Heart right ventricle (tissue), 16 donors: ENCODE measurements around the gene ACADS. TPM values are rescaled to one million over a fixed set of nuclear protein-coding genes. Genes with fewer than 3 reads are reported as not detected.
A peak's percentile ranks its signal among the peaks of the same experiment; 100 is the strongest.

Source experiments
- ATAC-seq, 8 donors: fragments of 200-7000 bp; cut with Tn5 transposase; one replicate each; pipeline ENCODE4 v1.9.1; 2020; ENCODE audit warnings: mild to moderate bottlenecking in 8 of 8, moderate library complexity in 8 of 8, moderate number of reproducible peaks in 1 of 8
- DNase-seq, 2 donors: peaks; one replicate each; pipeline ENCODE4 v3.0.0-alpha.2; 2020
- H3K27ac ChIP-seq, 10 donors: fragments of 200-600 bp; sonication (generic) in 2 of 10; one replicate each; pipeline versions ENCODE4 v1.5.0 to v1.8.0; 2020 to 2022; ENCODE audit warnings: mild to moderate bottlenecking in 3 of 10
- H3K27me3 ChIP-seq, 7 donors: fragments of 200-600 bp; one replicate each; pipeline ENCODE4 v1.8.0; 2021 to 2022; ENCODE audit warnings: mild to moderate bottlenecking in 2 of 7
- H3K36me3 ChIP-seq, 9 donors: fragments of 200-600 bp; sonication (generic) in 1 of 9; one replicate each; pipeline versions ENCODE4 v1.5.0 to v1.8.0; 2020 to 2022; ENCODE audit warnings: mild to moderate bottlenecking in 2 of 9
- H3K4me1 ChIP-seq, 9 donors: fragments of 200-600 bp; sonication (generic) in 1 of 9; one replicate each; pipeline versions ENCODE4 v1.5.0 to v1.8.0; 2020 to 2022; ENCODE audit warnings: mild to moderate bottlenecking in 4 of 9
- H3K4me3 ChIP-seq, 10 donors: fragments of 200-600 bp; sonication (generic) in 2 of 10; one replicate each; pipeline versions ENCODE4 v1.5.0 to v1.8.0; 2020 to 2022; ENCODE audit warnings: mild to moderate bottlenecking in 7 of 10, moderate library complexity in 2 of 10
- H3K9me3 ChIP-seq, 11 donors: fragments of 200-600 bp in 10 of 11; sonication (generic) in 2 of 11; one replicate each; pipeline versions ENCODE4 v1.5.0 to v1.8.0; 2013 to 2022; ENCODE audit warnings: mild to moderate bottlenecking in 2 of 11, control low read depth in 1 of 11, moderate library complexity in 1 of 11
- WGBS, 2 donors: extraction: QIAGEN DNeasy Blood & Tissue Kit; methylation state at CpG; one replicate each; pipeline ENCODE4 v1.1.7; 2013; ENCODE audit warnings: inconsistent platforms in 1 of 2; 5-methylcytosine and 5-hydroxymethylcytosine counted together
- intact Hi-C, 10 donors: fragments of 100-400 bp; cut with DNase I; formaldehyde crosslinking; loops; one replicate each; pipeline versions ENCODE4 v1.11.1 to v1.14.2; 2022
- polyA plus RNA-seq, 2 donors: library from polyadenylated mRNA; stranded (reverse); fragments of 200-250 nt; gene quantifications; one replicate each; pipeline ENCODE4 v1.2.3, GENCODE V29; 2013
- total RNA-seq, 10 donors: library from RNA; stranded (reverse); fragmentation: NEBNext Ultra II Directional in 3 of 10; extraction: Animal tissue kit (Norgen Biotek cat#: 25700) in 3 of 10; gene quantifications; one replicate each; pipeline versions ENCODE4 v1.2.1 to v1.2.4, GENCODE V29; 2021 to 2023
- TF ChIP-seq, protein P1 (sequence below), 9 donors: fragments of 200-600 bp; sonication (generic) in 2 of 9; IDR thresholded peaks; one replicate each; pipeline versions ENCODE4 v1.5.0 to v1.8.0; 2021 to 2022; ENCODE audit warnings: antibody characterized with exemption in 9 of 9, mild to moderate bottlenecking in 5 of 9, moderate library complexity in 1 of 9
- donor health status: Arrhythmogenic right ventricular cardiomyopathy.
- donor health status: ischemic (EF 13 %, LVEDD 7.1; RV severe dilation, severe dysfunction).
- donor health status: healthy with polysubstance abuse.
- donor health status: DM: no; HTN: yes; CAD: no.
- donor health status: DM: no; HTN: no; CAD: no.
- donor health status: ischemic (EF 25% LVEDD 6.9; RV normal size, moderate dysfunction).
- donor health status: ischemic (EF 25% LVEDD 5.7; RV mildly dilated, moderate dysfunction).
- donor health status: healthy.
- donor health status: DM: yes; HTN: yes; CAD: no.
- donor health status: Ischemic cardiomyopathy.
- donor health status: ischemic (EF 35%, LVEDD 5.7; RV mildly dilated, moderate dysfunction).
- donor health status: nonischemic (EF 11% LVEDD 7.7; RV severe dilation, severe dysfunction).
- donor health status: DM: yes; HTN: yes; CAD: no.
- donor health status: PGD.
- donor health status: ischemic (EF 29% LVEDD 5.4; RV normal size, mild dysfunction).
- donor health status: nonischemic (EF 23%, LVEDD 6.1; RV moderate dilation, normal function).

ACADS gene
- total and polyA plus RNA-seq, 12 donors = 64.4 to 119 (median 77.3) TPM

DNA sequence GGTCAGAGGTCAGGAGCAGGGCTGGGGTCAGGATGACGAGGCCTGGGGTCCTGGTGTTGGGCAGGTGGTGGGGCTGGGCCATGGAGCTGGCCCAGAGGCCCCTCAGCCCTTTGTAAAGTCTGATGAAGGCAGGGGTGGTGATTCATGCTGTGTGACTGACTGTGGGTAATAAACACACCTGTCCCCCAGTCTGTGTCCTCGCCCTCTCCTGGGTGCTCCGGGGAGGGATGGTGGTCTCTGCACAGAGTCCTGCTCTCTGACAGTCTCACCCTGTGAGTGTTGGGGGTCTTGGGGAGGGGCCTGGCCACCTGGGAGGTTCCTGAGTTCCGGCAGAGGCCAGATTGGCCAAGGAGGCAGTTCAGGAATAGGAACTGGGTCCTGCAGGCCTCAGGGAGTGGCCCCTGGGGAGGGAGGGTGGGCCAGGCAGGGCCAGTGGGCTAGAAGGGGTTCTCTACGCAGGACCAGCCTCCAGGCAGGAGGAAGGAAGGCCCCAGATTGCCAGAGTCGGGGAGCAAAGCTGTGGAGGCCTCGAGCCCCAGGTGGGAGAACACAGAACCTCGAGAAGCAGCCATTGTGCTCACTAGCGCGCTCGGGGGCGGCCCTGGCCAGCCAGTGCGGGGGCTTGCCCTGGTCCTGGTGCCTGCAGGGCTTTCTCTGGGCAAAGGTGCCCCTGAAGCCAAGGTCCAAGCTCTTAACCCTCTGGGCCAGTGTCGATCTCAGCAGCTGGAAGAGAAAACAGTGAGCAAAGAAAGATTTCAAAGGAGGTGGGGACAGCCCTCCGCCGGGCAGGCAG, 14.4 kb downstream of the ACADS start:
- Histone ChIP-seq H3K4me3 (no peak overlapping the region), H3K4me1 (no peaks in the 10 kb centered on the region), H3K27ac (no peak overlapping the region), H3K27me3 (no peaks in the 10 kb centered on the region), H3K36me3 (peaks cover 0 to 37% (median 0%) of the 10 kb centered on the region in 9 donors), H3K9me3 (no peaks in the 10 kb centered on the region)
- DNase-seq (no peak), ATAC-seq (no peak)
- 87 to 88% methylated on average over 16 of the region's 16 CpGs for WGBS, 2 donors
- TF ChIP-seq, protein P1, sequence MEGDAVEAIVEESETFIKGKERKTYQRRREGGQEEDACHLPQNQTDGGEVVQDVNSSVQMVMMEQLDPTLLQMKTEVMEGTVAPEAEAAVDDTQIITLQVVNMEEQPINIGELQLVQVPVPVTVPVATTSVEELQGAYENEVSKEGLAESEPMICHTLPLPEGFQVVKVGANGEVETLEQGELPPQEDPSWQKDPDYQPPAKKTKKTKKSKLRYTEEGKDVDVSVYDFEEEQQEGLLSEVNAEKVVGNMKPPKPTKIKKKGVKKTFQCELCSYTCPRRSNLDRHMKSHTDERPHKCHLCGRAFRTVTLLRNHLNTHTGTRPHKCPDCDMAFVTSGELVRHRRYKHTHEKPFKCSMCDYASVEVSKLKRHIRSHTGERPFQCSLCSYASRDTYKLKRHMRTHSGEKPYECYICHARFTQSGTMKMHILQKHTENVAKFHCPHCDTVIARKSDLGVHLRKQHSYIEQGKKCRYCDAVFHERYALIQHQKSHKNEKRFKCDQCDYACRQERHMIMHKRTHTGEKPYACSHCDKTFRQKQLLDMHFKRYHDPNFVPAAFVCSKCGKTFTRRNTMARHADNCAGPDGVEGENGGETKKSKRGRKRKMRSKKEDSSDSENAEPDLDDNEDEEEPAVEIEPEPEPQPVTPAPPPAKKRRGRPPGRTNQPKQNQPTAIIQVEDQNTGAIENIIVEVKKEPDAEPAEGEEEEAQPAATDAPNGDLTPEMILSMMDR (IDR thresholded peaks at IDR 0.05) = no peak
- intact Hi-C loops = loop anchor here in 2 of 10 donors (10.0 kb wide), 1 partner anchor 235 kb away; the partner anchor contains the start of gene HNF1A (in 2 of the 2)

DNA sequence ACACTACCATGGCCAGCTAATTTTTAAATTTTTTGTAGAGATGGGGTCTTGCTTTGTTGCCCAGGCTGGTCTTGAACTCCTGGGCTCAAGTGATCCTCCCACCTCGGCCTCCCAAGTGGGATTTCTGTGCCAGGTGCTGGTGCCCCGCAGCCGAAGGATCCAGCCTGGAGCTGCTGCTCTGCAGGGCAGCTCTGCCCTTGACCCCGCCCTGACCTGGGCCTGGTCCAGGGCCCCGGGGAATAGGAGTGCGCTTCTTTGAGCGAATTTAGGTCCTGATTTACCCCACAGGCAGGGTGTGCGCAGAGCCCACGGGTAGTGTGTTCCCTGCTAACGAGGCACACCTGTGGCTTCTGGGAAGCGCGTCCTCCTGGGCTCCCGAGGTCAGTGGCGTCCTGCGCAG, 15.2 kb downstream of the ACADS start:
- no peak for DNase-seq
- H3K4me1 ChIP-seq = no peaks in the 10 kb centered on the region
- H3K27ac ChIP-seq = no peak overlapping the region
- peaks cover 0 to 37% (median 0%) of the 10 kb centered on the region in 9 donors for H3K36me3 ChIP-seq
- TF ChIP-seq, protein P1 (IDR thresholded peaks at IDR 0.05) = no peak
- 94 to 95% methylated on average over 15 of the region's 15 CpGs for WGBS, 2 donors
- no peaks in the 10 kb centered on the region for H3K27me3 ChIP-seq
- no peak for ATAC-seq
- no peak overlapping the region for H3K4me3 ChIP-seq
- H3K9me3 ChIP-seq = no peaks in the 10 kb centered on the region
- intact Hi-C loops = loop anchor here in 1 of 10 donors (10.0 kb wide), 1 partner anchor 234 kb away; the partner anchor contains the start of gene HNF1A

DNA sequence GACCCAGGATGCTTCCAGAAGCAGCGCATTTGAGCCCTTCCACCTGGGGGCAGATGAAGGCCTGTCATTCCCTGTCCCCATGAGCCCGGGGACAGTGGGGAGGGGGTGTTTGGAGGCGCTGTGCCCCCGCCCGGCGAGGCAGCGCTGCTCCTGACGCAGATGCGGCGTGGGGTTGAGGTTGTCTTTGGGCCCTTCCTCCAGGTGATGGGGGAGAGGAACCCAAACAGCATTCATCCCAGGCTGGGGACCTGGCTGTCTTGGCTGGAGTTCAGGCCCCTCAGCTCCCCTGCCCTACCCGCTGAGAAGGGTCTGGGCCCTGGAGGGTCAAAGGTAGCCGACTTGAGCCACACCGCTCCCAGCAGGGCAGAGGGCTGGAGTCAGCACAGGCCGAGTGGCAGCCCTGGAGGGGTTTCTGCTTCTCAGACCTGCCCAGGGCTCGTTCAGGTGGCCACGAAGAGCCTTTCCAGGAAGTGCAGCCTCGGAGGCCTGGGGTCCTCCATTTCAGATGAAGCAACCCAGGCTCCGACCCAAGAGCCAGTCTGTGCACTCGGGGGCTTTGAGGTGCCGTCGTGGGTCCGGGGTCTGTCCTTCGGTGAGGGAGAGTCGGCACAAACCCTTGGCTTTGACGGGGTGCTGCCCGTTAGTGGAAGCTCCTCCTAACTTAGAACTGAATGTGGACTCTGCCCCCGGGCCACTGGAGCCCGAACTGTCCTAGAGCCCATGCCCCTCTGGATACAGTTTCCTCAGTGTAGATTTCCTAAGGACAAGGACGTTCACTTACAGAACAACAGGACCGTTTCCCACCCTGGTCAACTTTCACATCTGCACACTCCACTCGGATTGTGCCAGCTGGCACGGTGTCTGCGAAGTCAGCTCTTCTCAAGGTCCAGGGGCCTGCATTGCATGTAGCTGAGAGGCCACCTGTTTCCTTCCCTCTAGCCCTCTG, 16.1 kb downstream of the ACADS start:
- no peak overlapping the region for H3K4me3 ChIP-seq
- H3K4me1 ChIP-seq = no peaks in the 10 kb centered on the region
- H3K27me3 ChIP-seq = no peaks in the 10 kb centered on the region
- no peaks in the 10 kb centered on the region for H3K9me3 ChIP-seq
- intact Hi-C loops = loop anchor here in 1 of 10 donors (10.0 kb wide), 1 partner anchor 233 kb away; the partner anchor contains the start of gene HNF1A
- H3K27ac ChIP-seq = no peak overlapping the region
- 76 to 84% methylated on average over 33 of the region's 33 CpGs for WGBS, 2 donors
- no peak for DNase-seq
- ATAC-seq = peak in 5 of 8 donors; percentile 30 to 67 (median 53)
- TF ChIP-seq, protein P1 (IDR thresholded peaks at IDR 0.05) = no peak
- H3K36me3 ChIP-seq = peaks cover 0 to 32% (median 0%) of the 10 kb centered on the region in 9 donors

DNA sequence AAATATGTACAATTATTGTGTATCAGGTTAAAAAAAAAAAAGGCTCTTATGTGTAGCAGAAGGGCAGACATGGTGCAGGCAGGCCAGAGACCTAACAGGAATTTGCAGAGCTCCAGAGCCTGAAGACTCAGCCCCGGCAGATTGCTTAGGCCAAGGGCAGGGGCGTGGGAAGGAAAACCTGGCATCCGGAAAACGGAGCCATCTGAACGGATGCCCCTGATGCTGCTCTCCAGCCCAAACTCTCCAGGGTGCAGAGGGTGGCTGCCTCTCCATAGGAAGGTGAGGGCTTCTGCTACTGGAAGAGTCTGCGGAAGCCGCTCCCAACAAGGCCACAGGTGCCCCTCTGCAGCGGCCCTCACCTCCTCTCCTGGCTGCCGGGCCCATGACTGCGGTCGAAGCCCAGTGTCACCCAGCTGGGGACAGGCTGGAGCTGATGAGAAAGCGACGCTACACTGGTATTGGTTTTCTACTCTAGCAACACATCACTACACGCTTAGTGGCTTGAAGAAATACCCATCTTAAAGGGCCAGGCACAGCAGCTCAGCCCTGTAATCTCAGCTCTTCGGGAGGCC, 19.4 kb downstream of the ACADS start:
- H3K4me1 ChIP-seq = no peaks in the 10 kb centered on the region
- H3K27ac ChIP-seq = no peak overlapping the region
- DNase-seq (no peak), ATAC-seq (no peak)
- 93% methylated on average over 15 of the region's 15 CpGs for WGBS, 2 donors
- TF ChIP-seq, protein P1 (IDR thresholded peaks at IDR 0.05) = no peak
- H3K4me3 ChIP-seq = no peak overlapping the region
- no peaks in the 10 kb centered on the region for H3K36me3 ChIP-seq
- intact Hi-C loops = loop anchor here in 1 of 10 donors (10.0 kb wide), 1 partner anchor 230 kb away; the partner anchor contains the start of gene HNF1A
- H3K27me3 ChIP-seq = no peaks in the 10 kb centered on the region
- H3K9me3 ChIP-seq = no peaks in the 10 kb centered on the region
